Measurements from ENCODE around the gene POLD4. TPM values are rescaled to one million over a fixed set of nuclear protein-coding genes. Genes with fewer than 3 reads are reported as not detected.

Gene POLD4
- total RNA-seq, 4 donors from 2014 or later: 29.2 to 127 (median 113) TPM

DNA sequence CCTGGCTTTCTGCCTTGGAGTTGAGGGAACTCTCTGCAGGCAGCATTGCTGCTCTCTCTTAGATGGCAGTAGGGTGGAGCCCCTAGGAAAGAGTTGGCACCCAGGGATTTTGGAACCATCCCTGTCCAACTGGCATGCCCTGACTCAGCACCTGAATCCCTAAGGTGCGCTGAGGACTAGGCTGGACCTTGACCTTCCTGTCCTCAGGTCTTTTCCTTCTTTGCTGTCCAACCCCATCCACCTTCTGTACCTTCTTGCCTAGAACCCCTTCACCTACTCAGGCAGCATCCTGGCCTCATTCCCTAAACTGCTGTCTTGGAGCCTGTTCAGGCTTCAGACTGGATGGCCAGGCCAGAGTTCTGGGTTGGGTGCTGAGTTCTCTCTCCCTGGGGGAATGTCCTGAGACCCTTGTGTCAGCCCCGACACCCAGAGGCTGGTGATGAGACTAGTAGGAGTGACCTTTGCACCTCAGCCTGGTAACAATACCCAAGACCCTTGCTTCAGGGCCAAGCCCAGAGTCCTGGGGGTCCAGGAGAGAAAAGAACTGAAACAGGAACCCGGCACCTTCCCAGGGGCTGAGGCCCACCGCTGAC, 2.5 kb upstream of the POLD4 start:
- TF ChIP-seq, protein P1, sequence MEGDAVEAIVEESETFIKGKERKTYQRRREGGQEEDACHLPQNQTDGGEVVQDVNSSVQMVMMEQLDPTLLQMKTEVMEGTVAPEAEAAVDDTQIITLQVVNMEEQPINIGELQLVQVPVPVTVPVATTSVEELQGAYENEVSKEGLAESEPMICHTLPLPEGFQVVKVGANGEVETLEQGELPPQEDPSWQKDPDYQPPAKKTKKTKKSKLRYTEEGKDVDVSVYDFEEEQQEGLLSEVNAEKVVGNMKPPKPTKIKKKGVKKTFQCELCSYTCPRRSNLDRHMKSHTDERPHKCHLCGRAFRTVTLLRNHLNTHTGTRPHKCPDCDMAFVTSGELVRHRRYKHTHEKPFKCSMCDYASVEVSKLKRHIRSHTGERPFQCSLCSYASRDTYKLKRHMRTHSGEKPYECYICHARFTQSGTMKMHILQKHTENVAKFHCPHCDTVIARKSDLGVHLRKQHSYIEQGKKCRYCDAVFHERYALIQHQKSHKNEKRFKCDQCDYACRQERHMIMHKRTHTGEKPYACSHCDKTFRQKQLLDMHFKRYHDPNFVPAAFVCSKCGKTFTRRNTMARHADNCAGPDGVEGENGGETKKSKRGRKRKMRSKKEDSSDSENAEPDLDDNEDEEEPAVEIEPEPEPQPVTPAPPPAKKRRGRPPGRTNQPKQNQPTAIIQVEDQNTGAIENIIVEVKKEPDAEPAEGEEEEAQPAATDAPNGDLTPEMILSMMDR (IDR thresholded peaks at IDR 0.05; ENCODE audit: low read depth): no peak

DNA sequence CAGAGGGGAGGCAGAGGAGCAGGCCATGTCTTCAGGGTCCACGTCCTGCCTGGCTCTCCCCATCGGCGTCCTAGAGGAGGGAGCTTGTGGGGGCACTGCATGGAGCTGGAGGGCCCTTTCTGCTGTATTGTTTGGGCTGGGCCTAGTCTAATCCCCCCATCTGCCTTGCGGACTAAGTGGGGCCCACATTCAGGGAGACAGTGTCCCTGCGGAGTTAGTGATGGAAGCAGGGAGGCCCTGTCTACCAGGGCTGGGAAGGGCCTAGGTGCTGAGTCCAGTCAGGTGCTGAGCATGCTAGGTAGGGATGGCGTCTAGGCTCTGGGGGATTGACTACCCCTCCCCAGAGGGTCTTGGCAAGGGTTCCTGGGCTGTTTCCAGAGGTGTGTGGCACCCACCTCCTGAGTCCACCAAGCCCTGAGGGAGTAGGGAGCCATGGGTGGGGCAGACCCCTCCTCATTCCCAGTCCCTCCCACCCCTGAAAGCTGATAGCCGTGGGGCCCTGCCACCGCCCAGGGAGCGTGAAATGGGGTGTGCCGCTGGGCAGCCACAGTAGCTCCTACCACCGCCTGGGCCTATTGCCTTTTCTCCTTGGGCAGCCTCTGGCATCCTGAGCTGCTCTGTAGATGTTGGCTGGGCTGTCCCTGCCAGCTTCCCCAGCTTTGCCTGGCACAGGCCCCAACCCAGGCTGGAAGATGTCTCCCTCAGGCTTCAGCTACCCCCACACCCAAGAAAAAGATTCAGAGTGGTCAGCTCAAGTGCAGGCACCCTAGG, 1.9 kb upstream of the POLD4 start:
- TF ChIP-seq, protein P1 (IDR thresholded peaks at IDR 0.05; ENCODE audit: low read depth): no peak

DNA sequence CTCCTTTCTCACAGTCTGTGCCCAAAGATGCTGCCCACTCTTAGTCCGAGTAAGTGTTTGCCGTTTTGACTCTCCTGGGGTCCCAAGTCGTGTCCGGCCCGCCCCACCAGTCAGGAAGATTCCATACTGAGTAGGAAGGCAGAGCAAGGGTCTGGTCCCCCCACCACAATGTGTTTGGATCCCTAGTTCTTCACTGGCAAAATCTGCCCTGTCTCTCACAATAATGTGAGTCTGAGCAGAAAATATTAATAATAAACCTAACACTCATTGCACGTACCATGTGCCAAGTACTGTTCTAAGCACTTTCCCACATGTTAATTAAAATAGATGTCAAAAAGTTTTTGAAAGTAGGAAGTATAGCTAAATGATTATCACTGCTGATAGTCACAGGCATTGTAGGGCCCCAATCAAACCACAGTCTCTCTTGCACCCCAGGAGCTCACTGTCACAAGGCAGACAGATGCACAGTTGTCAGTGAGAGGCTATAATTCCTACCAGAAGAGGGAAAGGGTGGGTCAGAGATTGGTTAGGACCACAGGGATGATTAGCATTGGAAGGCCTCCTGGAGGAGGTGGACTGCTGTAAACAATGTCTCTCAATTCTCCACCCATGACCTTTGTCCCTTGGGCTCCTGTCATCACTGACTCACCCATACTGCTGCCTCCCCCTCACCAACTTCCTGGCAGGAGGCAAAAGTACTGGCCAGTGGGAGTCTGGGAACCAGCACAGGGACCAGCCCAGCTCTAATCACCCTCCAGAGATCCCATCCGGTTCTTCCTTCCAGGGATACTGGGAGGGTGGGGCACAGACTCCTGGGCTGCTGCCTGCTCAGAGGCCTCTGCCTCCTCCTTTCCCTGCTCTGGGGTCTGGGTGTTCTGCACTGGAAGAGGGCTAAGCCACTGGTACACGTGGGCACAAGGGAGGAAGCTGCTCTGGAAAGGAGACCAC, 1.0 kb upstream of the POLD4 start:
- TF ChIP-seq, protein P1 (IDR thresholded peaks at IDR 0.05; ENCODE audit: low read depth): no peak

DNA sequence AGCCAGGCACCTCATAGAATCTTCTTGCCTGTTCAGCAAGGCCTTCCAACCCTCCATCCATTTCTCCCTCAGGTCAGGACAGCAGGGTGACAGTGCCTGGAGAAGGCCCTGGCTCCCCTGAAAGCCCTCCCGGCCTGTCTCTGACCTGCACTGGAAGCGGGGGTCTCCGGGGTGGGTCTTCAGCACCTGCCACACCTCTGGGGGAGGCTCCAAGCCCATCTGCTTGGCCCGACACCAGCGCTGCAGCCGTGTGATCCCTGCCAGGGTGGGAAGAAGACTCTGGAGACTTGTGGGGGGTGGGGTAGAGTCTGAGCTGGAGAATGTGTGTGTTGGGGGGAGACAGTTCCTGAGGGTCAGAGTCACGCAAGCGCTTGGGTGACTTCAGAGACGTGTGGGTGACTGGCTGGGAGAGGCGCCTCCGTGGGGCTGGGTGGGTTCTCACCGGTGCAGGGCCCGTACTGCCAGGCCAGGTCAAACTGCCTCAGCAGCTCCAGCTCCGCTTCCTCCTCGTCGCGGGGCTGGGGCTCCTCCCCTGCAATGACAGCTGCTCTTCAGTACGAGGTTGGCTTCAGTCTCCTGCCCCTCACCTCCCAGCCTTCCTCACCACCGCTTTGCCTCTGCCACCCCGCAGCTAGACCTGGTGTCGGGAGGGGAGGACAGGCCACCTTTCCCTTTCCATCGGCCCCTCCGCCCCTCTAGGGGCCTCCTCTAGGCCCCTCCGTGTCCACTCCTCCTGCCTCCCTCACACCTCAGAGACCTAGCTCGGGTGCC, 615 bp downstream of the POLD4 start:
- TF ChIP-seq, protein P1 (IDR thresholded peaks at IDR 0.05; ENCODE audit: low read depth): no peak

DNA sequence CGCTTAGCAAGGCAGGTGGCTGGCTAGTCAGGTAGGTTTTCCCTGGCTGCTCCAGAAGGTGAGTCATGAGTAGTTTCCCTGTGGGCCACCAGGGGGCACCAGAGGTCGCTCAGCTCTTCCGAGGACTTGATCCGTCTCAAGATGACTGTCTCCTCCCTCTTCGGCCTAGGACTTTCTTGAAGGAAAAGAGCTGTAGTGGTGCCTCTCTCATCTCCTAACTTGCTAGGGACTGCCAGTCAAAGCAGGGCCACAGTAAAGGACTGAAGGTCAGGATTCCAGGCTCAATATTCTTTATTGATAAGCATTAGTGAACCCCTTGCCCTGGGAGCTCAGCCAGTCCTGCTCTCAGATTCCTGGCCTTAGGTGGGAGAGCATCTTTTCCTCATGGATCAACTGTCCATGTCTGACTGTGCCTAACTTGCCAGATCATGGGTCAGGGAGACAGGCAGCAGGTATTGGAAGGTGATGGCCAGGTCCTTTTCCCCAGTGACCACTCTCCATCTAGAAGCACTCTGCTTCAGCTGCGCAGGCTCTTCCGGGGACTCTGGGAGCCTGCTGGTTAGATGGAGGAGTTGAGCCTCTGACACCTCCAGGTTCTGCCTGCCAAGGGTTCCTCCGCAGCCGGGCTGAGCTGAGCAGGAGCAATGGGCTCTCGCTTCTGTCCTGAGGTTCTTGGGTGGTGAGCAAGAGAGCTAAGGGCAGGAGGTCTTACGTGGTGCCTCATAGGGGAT, 1.9 kb downstream of the POLD4 start:
- TF ChIP-seq, protein P1 (IDR thresholded peaks at IDR 0.05; ENCODE audit: low read depth): no peak

DNA sequence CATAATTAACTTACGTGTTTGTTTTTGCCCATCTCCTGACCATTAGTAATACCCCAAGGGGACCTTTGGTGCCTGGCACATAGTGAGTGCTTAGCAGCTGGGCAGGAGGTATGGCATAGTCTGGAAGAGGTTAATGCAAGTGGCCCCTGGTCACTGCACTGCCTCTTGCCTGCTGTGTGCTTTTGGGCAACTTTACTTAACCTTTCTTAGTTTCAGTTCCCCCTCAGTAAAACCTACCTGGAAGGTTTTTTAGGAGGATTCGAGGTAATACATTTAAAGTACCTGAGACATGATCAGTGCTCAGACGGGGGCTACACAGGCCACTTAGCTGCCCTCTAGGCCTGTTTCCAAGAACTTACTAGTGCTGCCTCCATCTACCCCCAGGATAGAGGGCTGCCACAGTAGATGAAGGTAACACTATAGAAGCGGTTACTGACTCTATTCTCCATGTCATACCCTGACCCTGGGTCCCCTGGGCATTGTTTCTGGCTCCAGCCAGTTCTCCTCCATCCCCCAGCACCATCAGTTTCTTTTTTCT, 3.3 kb downstream of the POLD4 start:
- TF ChIP-seq, protein P1 (IDR thresholded peaks at IDR 0.05; ENCODE audit: low read depth): no peak

All from subcutaneous adipose tissue (tissue), 4 donors.